Transverse colon (tissue), 4 donors: ENCODE data around the gene CHCHD3. TPM values are rescaled to one million over a fixed set of nuclear protein-coding genes. Genes with fewer than 3 reads are reported as not detected.

Source experiments
- DNase-seq: peaks from one replicate; pipeline ENCODE4 v3.0.0-alpha.2; 2019
- H3K27ac ChIP-seq, 4 donors: fragments of 200-600 bp; sonication (generic); 2 replicates each; pipeline ENCODE4 v1.5.1; 2016 to 2018; ENCODE audit warnings: inconsistent platforms in 4 of 4
- H3K27me3 ChIP-seq: fragments of 200-600 bp; sonication (generic); 2 replicates; pipeline ENCODE4 v1.5.1; 2017; ENCODE audit warnings: inconsistent platforms
- H3K36me3 ChIP-seq, 4 donors: fragments of 200-600 bp; sonication (generic); 2 replicates each; pipeline ENCODE4 v1.5.1; 2017 to 2019; ENCODE audit warnings: inconsistent platforms in 4 of 4
- H3K4me1 ChIP-seq, 4 donors: fragments of 200-600 bp; sonication (generic); 2 replicates each; pipeline ENCODE4 v1.5.1; 2017 to 2020; ENCODE audit warnings: inconsistent platforms in 4 of 4
- H3K4me3 ChIP-seq, 4 donors: fragments of 200-600 bp; sonication (generic); 1 replicate in 1 of 4; 2 replicates in 3 of 4; pipeline versions ENCODE4 v1.5.1 to v1.6.1; 2017 to 2019; ENCODE audit warnings: inconsistent platforms in 4 of 4
- H3K9me3 ChIP-seq, 2 donors: fragments of 200-600 bp; sonication (generic); 2 replicates each; pipeline ENCODE4 v1.5.1; 2017 to 2019; ENCODE audit warnings: inconsistent platforms in 2 of 2
- CTCF ChIP-seq, 5 experiments: fragments of 200-600 bp in 3 of 5; fragments of 450-650 bp in 2 of 5; sonication (generic) in 3 of 5; IDR thresholded peaks; 1 replicate in 2 of 5; 2 replicates in 3 of 5; pipeline ENCODE4 v1.5.1; 2016 to 2017; ENCODE audit warnings: antibody characterized with exemption in 5 of 5, inconsistent platforms in 3 of 5, mild to moderate bottlenecking in 2 of 5, moderate library complexity in 1 of 5
- EP300 ChIP-seq: sonication (generic); formaldehyde crosslinking; IDR thresholded peaks from one replicate; pipeline ENCODE4 v1.6.1; 2017; ENCODE audit warnings: antibody characterized with exemption, low read depth
- POLR2A ChIP-seq: fragments of 450-650 bp; IDR thresholded peaks from one replicate; pipeline ENCODE4 v1.6.1; 2016; ENCODE audit warnings: antibody characterized with exemption, mild to moderate bottlenecking, moderate library complexity
- POLR2AphosphoS5 ChIP-seq, 3 donors: sonication (generic); formaldehyde crosslinking; IDR thresholded peaks; one replicate each; pipeline ENCODE4 v1.6.1; 2016; ENCODE audit warnings: antibody characterized with exemption in 3 of 3
- WGBS, 2 donors: methylation state at CpG; one replicate each; pipeline ENCODE4 v1.1.5; 2018; ENCODE audit warnings: low coverage in 1 of 2; 5-methylcytosine and 5-hydroxymethylcytosine counted together
- in situ Hi-C, 4 donors: fragments of 200-750 bp; cut with MboI; loops; one replicate each; pipeline versions ENCODE4 v1.15.0 to v1.15.1; 2017; ENCODE audit warnings: low sequenced_read_pairs in 3 of 4, low pct_ligation_motif_present in 1 of 4, low pct_unique_long_range_greater_than_20kb in 1 of 4
- intact Hi-C: fragments of 100-400 bp; cut with DNase I; formaldehyde crosslinking; loops from one replicate; pipeline ENCODE4 v1.15.1; 2023; ENCODE audit warnings: low total_unique reads
- total RNA-seq, 4 donors: library from RNA; depleted of rRNA; stranded (reverse); fragments of >200 nt; gene quantifications; one replicate each; pipeline ENCODE4 v1.1.0, GENCODE V29; 2016

Gene CHCHD3
- total RNA-seq, 4 donors from 2014 or later = 49.4 to 78.1 (median 52.9) TPM

DNA sequence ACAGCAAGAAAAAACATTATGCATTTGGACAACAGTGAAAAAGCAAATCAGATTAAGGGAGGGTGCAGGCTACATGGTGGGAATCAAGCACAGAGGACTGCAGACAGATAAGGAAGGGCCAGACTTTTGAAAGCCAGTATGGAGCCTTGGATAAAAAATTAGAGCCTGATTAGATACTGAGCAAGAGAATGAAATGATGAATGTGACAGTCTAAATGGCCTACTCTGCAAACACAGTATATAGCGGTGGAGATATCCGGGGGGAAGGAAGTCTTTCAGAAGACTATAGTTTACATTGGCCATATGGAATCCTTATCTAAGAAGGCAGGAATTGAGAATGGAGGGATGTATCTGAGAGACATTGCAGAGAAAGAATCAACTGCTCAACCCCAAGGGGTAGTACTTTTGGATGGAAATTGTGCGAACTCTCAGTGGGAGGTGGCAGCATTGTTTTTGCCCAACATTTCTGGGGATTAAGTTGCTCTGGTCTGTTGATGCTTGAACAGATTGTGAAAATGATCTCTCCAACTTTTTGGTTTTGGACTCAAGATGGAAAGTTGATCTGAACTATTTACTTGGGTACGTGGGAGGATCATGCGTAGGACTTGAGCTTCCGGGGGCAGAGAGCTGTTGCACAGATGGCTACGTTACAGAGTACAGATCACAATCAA is 39.4 kb upstream of the CHCHD3 start:
- in situ Hi-C loops = no loop called here
- DNase-seq = no peak
- TF ChIP-seq CTCF (IDR thresholded peaks at IDR 0.05) (no peak), EP300 (no peak), POLR2A (no peak), POLR2AphosphoS5 (IDR thresholded peaks at IDR 0.05) (no peak)

DNA sequence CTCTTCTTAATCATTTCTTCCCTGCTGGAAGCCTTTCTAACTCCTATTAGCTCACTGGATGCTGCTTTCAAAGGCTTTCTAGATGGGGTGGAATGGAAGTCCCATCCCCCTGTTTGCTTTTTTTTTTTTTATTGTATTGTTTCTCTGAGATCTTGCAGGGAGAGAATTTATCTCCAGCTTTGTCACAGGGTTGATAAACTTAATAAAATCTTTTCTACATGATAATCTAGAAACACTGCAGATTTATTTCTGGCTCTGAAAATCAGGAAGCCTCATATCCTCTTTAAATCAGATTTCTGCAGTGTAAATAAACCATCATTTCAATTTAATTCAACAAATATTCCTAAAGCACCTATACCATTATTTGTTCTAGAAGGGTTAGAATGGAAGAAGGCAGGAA is 37.2 kb upstream of the CHCHD3 start:
- in situ Hi-C loops = no loop called here
- TF ChIP-seq EP300 (no peak), POLR2AphosphoS5 (IDR thresholded peaks at IDR 0.05) (no peak), POLR2A (no peak), CTCF (IDR thresholded peaks at IDR 0.05) (no peak)
- no peaks in the 10 kb centered on the region for H3K27me3 ChIP-seq
- no peak for DNase-seq
- H3K27ac ChIP-seq = no peak overlapping the region
- intact Hi-C loops = no loop called here
- no peaks in the 10 kb centered on the region for H3K4me1 ChIP-seq
- H3K4me3 ChIP-seq = no peak overlapping the region
- H3K36me3 ChIP-seq = no peaks in the 10 kb centered on the region
- no peaks in the 10 kb centered on the region for H3K9me3 ChIP-seq

More for the DNA sequence above, 39.4 kb upstream of the CHCHD3 start:
- Histone ChIP-seq H3K27ac (no peak overlapping the region), H3K9me3 (no peaks in the 10 kb centered on the region), H3K36me3 (no peaks in the 10 kb centered on the region), H3K4me3 (no peak overlapping the region), H3K27me3 (no peaks in the 10 kb centered on the region), H3K4me1 (no peaks in the 10 kb centered on the region)
- intact Hi-C loops = no loop called here
- WGBS, 2 donors = 70 to 83% methylated on average over 7 of the region's 7 CpGs

GRCh38 chr7:133118261-133118660 is 36.4 kb upstream of the CHCHD3 start:
- intact Hi-C loops = no loop called here
- 64% methylated on average over 5 of the region's 5 CpGs; no CpG with 5 or more reads in 1 of the 2 donors for WGBS, 2 donors

GRCh38 chr7:133117452-133117851 is 35.6 kb upstream of the CHCHD3 start:
- 88 to 100% methylated on average over 3 to 5 of the region's 5 CpGs for WGBS, 2 donors
- Histone ChIP-seq H3K4me1 (no peaks in the 10 kb centered on the region), H3K27me3 (no peaks in the 10 kb centered on the region), H3K4me3 (no peak overlapping the region), H3K36me3 (no peaks in the 10 kb centered on the region), H3K27ac (no peak overlapping the region), H3K9me3 (no peaks in the 10 kb centered on the region)
- TF ChIP-seq POLR2A = no peak
- TF ChIP-seq CTCF (IDR thresholded peaks at IDR 0.05) = no peak
- no peak for TF ChIP-seq EP300
- no peak for TF ChIP-seq POLR2AphosphoS5 (IDR thresholded peaks at IDR 0.05)
- in situ Hi-C loops = no loop called here
- DNase-seq = no peak
- intact Hi-C loops = no loop called here

More at GRCh38 chr7:133118261-133118660, 36.4 kb upstream of the CHCHD3 start:
- Histone ChIP-seq H3K27ac (no peak overlapping the region), H3K4me3 (no peak overlapping the region), H3K9me3 (no peaks in the 10 kb centered on the region), H3K36me3 (no peaks in the 10 kb centered on the region), H3K4me1 (no peaks in the 10 kb centered on the region), H3K27me3 (no peaks in the 10 kb centered on the region)
- DNase-seq = no peak
- TF ChIP-seq CTCF (IDR thresholded peaks at IDR 0.05) = no peak
- no peak for TF ChIP-seq POLR2A
- TF ChIP-seq EP300 = no peak
- no peak for TF ChIP-seq POLR2AphosphoS5 (IDR thresholded peaks at IDR 0.05)
- in situ Hi-C loops = no loop called here
